ENCODE results near the gene UBN2. TPM values are rescaled to one million over a fixed set of nuclear protein-coding genes. Genes with fewer than 3 reads are reported as not detected.

The UBN2 gene
- total RNA-seq, 1 donor from 2014 or later = 12.5 TPM

- Histone ChIP-seq H3K4me3 (no peak overlapping the region), H3K27ac (no peak overlapping the region), H3K9me3 (no peaks in the 10 kb centered on the region), H3K4me1 (no peaks in the 10 kb centered on the region), H3K36me3 (peaks cover 5 to 48% of the 10 kb centered on the region in 2 donors), H3K27me3 (no peaks in the 10 kb centered on the region)
- TF ChIP-seq POLR2A (IDR thresholded peaks at IDR 0.05) = no peak
- TF ChIP-seq CTCF (IDR thresholded peaks at IDR 0.05) = no peak
- TF ChIP-seq POLR2AphosphoS5 (IDR thresholded peaks at IDR 0.05; ENCODE audit: insufficient read depth in 1 of 2, low read depth in 1 of 2) = no peak
- intact Hi-C loops (cut with DNase I) = no loop called here
- no peak for DNase-seq (ENCODE audit: extremely low spot score in 2 of 2)
These were observed 28.1 kb downstream of the UBN2 start for GRCh38 chr7:139259142-139259541.

GRCh38 chr7:139264220-139264619 lies 33.2 kb downstream of the UBN2 start:
- TF ChIP-seq POLR2A (IDR thresholded peaks at IDR 0.05) = no peak
- TF ChIP-seq CTCF (IDR thresholded peaks at IDR 0.05) = no peak
- TF ChIP-seq POLR2AphosphoS5 (IDR thresholded peaks at IDR 0.05; ENCODE audit: insufficient read depth in 1 of 2, low read depth in 1 of 2) = no peak
- Histone ChIP-seq H3K27ac (no peak overlapping the region), H3K27me3 (no peaks in the 10 kb centered on the region), H3K4me3 (no peak overlapping the region), H3K36me3 (peaks cover 8 to 74% of the 10 kb centered on the region in 2 donors), H3K4me1 (no peaks in the 10 kb centered on the region), H3K9me3 (no peaks in the 10 kb centered on the region)
- no peak for DNase-seq (ENCODE audit: extremely low spot score in 2 of 2)
- intact Hi-C loops (cut with DNase I) = no loop called here

- no peaks in the 10 kb centered on the region for H3K4me1 ChIP-seq
- no peaks in the 10 kb centered on the region for H3K9me3 ChIP-seq
- intact Hi-C loops (cut with DNase I) = no loop called here
- H3K36me3 ChIP-seq = peaks cover 7 to 74% of the 10 kb centered on the region in 2 donors
- DNase-seq (ENCODE audit: extremely low spot score in 2 of 2) = no peak
- no peak for TF ChIP-seq CTCF (IDR thresholded peaks at IDR 0.05)
- TF ChIP-seq POLR2A (IDR thresholded peaks at IDR 0.05) = no peak
- TF ChIP-seq POLR2AphosphoS5 (IDR thresholded peaks at IDR 0.05; ENCODE audit: insufficient read depth in 1 of 2, low read depth in 1 of 2) = no peak
- no peak overlapping the region for H3K27ac ChIP-seq
- no peaks in the 10 kb centered on the region for H3K27me3 ChIP-seq
- no peak overlapping the region for H3K4me3 ChIP-seq
These were observed 34.6 kb downstream of the UBN2 start for GRCh38 chr7:139265673-139266072.

- no peak for DNase-seq (ENCODE audit: extremely low spot score in 2 of 2)
- Histone ChIP-seq H3K4me1 (no peaks in the 10 kb centered on the region), H3K27me3 (no peaks in the 10 kb centered on the region), H3K36me3 (peaks cover 5 to 67% of the 10 kb centered on the region in 2 donors), H3K27ac (no peak overlapping the region), H3K4me3 (no peak overlapping the region), H3K9me3 (no peaks in the 10 kb centered on the region)
- no peak for TF ChIP-seq CTCF (IDR thresholded peaks at IDR 0.05)
- TF ChIP-seq POLR2AphosphoS5 (IDR thresholded peaks at IDR 0.05; ENCODE audit: insufficient read depth in 1 of 2, low read depth in 1 of 2) = no peak
- TF ChIP-seq POLR2A (IDR thresholded peaks at IDR 0.05) = no peak
- intact Hi-C loops (cut with DNase I) = no loop called here
These were observed 40.9 kb downstream of the UBN2 start for GRCh38 chr7:139271718-139272628.

All from vagina (tissue), 2 donors.